ENCODE results near the gene FUT7.

The FUT7 gene

DNA sequence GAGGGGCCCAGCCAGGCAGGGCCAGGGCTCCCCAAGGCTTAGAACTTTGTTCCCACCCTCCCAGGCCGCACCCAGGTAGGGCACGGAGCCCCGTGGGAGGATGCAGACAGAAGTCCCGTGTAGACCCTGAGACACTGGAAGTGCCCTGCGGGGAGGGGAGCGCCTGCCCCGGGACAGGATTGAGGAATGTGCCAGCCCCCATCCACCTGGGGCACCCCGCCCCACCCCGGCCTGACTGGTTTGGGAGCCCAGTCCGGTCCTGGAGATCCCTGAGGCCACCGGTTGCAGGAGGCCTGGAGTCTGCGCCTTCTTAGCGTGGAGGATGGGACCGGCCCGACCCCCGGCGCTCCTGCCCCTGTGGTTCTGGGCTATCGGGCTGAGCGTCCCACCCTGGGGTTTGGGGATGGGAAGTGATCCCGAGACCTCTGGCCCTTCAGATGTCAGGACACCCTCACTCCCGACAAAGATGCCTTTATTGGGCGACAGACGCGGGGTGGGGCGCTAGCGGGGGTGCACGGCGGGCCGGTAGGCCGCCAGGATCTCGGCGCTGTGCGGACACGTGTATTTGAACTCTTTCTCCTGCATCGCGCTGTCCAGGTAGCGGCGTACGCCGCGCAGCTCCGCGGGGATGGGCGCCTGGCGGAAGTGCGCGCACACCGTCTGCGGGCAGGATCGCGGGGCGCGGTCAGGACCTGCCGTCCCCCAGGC lies 37.6 kb downstream of the FUT7 start:
- no peak for DNase-seq (ENCODE audit: low spot score)
- TF ChIP-seq, protein P1, sequence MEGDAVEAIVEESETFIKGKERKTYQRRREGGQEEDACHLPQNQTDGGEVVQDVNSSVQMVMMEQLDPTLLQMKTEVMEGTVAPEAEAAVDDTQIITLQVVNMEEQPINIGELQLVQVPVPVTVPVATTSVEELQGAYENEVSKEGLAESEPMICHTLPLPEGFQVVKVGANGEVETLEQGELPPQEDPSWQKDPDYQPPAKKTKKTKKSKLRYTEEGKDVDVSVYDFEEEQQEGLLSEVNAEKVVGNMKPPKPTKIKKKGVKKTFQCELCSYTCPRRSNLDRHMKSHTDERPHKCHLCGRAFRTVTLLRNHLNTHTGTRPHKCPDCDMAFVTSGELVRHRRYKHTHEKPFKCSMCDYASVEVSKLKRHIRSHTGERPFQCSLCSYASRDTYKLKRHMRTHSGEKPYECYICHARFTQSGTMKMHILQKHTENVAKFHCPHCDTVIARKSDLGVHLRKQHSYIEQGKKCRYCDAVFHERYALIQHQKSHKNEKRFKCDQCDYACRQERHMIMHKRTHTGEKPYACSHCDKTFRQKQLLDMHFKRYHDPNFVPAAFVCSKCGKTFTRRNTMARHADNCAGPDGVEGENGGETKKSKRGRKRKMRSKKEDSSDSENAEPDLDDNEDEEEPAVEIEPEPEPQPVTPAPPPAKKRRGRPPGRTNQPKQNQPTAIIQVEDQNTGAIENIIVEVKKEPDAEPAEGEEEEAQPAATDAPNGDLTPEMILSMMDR (IDR thresholded peaks at IDR 0.05; ENCODE audit: extremely low read depth, missing control alignments): no peak

DNA sequence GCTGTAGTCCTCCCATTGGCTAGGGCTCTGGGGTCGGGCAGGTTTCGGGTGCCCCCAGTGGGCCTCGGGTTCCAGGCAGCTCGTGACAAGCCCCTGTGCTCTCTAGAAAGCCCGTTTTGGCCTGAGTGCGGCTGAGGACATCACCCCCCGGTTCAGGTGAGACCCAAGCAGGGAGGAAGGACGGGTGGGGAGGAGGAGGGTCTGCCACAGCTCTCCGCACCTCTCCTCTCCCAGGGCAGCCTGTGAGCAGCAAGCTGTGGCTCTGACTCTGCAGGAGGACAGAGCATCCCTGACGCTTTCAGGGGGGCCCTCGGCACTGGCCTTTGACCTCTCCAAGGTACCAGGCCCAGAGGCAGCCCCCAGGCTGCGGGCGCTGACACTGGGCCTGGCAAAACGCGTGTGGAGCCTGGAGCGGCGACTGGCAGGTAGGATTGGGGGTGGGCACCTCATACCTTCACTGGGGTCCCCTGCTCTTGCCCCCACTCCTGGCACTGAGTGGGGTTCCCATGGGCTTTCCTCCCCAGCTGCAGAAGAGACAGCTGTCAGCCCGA lies 39.0 kb downstream of the FUT7 start:
- DNase-seq (ENCODE audit: low spot score): no peak
- TF ChIP-seq, protein P1 (IDR thresholded peaks at IDR 0.05; ENCODE audit: extremely low read depth, missing control alignments): no peak

GRCh38 chr9:136991993-136992818 lies 39.7 kb downstream of the FUT7 start, which contains the start of gene PAXX:
Gene PAXX (plus strand): TSS chr9:136992422. CDS start chr9:136992444, 22 bp downstream.
- DNase-seq (ENCODE audit: low spot score): peak; percentile 100
- TF ChIP-seq, protein P1 (IDR thresholded peaks at IDR 0.05; ENCODE audit: extremely low read depth, missing control alignments): no peak

DNA sequence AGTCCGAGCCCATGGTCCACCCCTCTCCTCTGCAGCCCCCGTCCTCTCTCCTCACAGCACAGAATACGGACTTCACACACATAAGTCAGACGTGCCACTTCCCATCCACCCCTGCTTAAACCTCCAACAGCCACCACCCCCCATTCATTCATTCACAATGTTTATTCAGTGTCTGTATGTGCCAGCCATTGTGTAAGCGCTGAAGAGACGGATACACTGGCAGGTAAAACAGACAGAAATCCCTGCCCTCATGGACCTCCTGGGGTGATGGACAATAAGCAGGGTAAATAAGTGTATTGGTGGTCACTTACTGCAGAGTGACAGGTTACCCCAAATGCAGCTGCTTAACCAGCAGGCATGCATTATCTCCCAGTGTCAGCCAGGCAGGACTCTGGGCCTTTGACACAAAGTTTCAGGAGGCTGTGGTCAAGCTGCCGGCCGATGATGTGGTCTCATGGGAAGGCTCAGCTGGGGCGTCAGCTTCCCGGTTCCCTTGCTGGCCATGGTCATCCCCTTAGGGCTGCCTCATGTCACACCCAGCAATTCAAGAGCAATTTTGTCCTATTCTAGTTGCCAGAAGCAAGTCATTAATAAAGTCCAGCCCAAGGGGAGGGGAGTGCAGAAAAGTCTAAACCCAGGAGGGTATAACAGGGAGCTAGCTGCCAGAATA lies 41.5 kb downstream of the FUT7 start:
- no peak for DNase-seq (ENCODE audit: low spot score)

GRCh38 chr9:136988872-136989271 lies 43.0 kb downstream of the FUT7 start:
- TF ChIP-seq, protein P1 (IDR thresholded peaks at IDR 0.05; ENCODE audit: extremely low read depth, missing control alignments): no peak
- DNase-seq (ENCODE audit: low spot score): no peak

More for the DNA sequence above, 41.5 kb downstream of the FUT7 start:
- TF ChIP-seq, protein P1 (IDR thresholded peaks at IDR 0.05; ENCODE audit: extremely low read depth, missing control alignments): no peak

DNA sequence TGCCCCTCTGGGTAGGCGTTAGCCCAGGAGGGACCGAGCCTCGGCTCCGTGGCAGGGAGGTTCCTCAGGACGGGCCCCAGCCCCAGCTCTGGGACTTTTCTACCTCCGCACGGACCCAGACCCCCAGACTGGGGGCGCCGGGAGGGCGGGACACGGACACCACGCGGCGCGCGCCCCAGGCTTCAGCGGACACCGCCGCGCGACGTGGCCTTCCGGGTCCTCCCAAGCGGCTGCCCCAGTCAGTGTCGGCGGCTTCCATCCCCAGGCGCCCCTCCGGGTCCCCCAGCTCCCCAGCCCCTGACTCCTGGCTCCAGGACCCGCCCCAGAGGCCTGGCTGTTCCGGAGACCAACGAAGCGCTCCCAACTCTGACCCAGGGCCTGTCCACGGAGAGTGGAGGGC lies 46.0 kb downstream of the FUT7 start:
- TF ChIP-seq, protein P1 (IDR thresholded peaks at IDR 0.05; ENCODE audit: extremely low read depth, missing control alignments): no peak
- no peak for DNase-seq (ENCODE audit: low spot score)

All from GM20000 (cell line).